ENCODE measurements around the gene SHC3.
A peak's percentile ranks its signal among the peaks of the same experiment; 100 is the strongest.
"Not testable (repeated sequence)": the region's sequence is repeated elsewhere in the genome, so short reads cannot be mapped to it uniquely, and the experiment has no call there.

The SHC3 gene, protein sequence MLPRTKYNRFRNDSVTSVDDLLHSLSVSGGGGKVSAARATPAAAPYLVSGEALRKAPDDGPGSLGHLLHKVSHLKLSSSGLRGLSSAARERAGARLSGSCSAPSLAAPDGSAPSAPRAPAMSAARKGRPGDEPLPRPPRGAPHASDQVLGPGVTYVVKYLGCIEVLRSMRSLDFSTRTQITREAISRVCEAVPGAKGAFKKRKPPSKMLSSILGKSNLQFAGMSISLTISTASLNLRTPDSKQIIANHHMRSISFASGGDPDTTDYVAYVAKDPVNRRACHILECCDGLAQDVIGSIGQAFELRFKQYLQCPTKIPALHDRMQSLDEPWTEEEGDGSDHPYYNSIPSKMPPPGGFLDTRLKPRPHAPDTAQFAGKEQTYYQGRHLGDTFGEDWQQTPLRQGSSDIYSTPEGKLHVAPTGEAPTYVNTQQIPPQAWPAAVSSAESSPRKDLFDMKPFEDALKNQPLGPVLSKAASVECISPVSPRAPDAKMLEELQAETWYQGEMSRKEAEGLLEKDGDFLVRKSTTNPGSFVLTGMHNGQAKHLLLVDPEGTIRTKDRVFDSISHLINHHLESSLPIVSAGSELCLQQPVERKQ

DNA sequence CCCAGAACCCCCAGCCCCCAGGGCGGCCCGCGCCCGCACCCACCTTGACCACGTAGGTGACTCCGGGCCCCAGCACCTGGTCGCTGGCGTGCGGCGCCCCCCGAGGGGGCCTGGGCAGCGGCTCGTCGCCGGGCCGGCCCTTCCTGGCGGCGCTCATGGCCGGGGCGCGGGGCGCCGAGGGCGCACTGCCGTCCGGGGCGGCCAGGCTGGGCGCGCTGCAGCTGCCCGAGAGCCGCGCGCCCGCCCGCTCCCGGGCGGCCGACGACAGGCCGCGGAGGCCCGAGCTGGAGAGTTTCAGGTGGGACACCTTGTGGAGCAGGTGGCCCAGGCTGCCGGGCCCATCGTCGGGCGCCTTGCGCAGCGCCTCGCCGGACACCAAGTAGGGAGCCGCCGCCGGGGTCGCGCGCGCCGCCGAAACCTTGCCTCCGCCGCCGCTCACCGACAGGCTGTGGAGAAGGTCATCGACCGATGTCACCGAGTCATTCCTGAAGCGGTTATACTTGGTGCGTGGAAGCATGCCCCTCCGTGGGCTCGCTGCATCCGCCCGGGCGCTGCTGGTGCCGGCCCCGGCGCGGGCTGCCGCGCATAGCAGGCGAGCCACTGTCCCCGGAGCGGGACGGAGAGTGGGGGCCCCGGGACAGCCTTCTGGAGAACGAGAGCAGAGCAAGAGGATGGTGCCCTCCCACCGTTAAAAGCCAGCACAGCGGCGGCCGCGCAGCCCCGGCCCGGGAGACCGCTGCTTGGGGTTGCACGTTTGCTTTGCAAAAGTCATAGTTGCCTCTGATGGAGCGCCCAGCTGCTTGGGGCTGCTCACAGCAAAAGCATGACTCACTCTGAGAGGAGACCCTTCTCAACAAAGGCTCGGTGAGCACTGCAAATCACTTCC is at the start of gene SHC3:
TSS of gene SHC3 (minus strand) at position 875 of the 886 bp plus-strand sequence. CDS start at position 517, 358 bp downstream.
- DNase-seq (ENCODE audit: low read depth), result peak; percentile 45

DNA sequence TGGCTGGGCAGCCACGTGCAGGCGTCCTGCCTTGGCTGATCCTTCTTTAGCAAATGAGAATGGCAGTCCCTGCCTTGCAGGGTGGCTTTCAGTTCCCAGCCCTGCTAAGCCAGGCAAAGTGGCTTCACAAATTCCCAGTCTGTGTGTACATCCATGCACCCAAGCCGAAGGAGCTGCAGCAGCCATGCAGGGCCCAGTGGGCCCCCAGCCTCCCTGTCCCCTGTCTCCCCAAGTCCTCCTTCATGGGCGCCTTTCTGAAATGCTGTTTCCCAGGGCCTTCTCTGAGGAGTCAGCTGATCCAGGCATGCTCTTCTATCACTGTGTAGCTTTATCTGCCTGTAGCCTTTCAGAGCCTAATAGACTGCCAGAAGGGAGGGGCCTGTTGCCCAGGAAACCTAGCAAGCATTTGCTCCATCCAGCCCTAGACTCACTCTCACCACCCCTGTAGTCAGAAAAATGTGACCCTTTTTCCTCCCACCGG is 47.4 kb upstream of the SHC3 start:
- peak; percentile 51 for DNase-seq (ENCODE audit: low read depth)

DNA sequence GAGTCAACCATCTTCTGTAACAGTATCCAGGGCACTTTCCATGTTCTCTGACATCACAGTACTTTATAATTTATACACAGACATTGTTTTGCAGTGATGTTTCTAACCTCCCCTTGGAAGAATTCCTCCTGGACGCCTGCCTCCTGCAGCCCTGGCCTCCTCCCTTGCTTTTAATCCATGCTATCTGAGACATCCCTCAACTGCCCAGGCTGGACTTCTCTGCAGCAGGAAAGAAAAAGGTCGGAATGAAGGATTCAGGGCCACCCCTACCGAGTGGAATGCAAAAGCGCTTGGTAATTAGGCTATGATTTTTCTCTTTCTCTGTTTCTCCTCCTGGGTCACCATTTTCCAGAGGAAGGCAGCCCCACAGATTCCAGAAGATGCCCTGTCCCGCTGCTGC is 47.0 kb upstream of the SHC3 start:
- DNase-seq (ENCODE audit: low read depth), result peak; percentile 72

DNA sequence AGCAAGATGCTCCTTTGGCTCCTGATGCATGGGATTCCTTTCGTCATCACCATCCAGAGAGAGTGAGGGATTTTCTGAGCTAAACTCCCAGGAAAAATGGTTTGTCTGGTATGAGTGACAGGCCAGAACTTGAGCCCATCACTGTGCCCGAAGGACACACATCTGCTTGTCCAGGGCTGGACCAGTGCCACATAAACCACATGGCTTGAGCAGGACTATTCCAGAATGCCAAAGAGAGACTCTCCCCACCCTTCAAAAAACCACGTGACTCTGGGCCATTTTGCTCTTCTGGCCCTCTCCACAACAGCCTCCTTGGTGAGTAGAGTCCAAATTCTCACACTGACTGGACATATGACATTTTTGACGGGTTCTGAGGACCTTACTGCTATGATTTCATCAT is 46.4 kb upstream of the SHC3 start:
- DNase-seq (ENCODE audit: low read depth), result no peak

DNA sequence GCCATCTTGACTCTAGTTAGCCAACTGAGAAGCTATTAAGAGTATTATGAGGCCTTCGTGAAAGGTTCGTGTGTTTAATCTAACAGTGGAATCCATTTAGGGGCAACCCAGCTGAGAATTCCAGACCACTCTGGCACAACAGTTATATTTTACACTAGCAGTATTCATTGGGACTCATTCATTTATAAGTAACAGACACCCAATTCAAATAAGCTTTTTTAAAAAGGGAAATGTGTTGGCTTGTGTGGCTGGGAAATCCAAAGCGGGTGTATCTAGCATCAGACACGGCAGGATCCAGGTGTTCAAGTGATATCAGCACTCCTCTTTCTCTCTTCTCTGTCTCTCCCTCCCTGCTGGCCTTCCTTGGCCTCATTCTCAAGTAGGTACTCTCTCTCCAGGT is 46.0 kb upstream of the SHC3 start:
- DNase-seq (ENCODE audit: low read depth), result no peak

DNA sequence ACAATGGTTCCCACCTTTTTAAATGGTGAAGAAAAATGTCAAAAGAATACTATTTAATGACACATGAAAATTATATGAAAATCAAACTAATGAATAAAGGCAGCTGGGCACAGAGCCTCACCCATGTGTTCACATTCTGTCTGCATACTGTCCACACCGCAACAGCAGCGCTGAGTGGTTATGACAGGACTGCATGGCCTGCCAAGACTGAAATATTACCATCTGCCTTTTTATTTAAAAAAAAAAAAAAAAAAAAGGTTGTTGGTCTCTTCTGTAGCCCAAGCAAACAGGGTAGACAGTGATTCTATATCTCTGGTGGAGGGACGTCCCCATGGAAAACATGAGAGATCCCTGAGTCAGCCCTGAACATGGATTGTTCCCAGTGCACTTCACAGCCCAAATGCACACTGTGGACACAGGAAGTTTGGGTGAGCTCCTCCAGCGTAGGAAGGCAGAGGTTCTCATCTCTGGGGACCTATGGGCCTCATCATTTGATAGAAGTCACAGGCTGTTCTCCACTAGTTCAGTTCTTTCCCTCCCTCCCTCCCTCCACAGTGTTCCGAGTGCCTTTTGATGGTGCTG is 44.9 kb upstream of the SHC3 start:
- no peak for DNase-seq (ENCODE audit: low read depth)

DNA sequence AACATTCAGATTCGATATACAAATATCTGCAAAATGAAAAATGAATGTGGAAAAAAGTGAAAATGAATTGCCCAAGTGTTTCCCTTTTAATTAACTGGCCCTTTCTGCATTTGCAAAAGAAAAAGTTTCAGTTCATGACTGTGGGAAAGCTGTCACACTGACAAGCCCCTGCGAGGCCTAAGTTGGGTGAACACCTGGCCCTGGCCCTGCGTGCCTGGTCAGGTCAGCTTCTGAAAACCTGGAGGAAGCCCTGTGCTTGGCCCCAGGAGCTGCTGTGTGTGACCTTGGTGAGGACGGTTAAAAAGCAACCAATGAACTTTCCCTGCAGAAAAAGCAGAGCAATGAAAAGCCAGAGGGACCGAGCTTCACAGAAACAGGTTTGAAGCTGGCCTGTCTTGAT is 41.0 kb upstream of the SHC3 start:
- no peak for DNase-seq (ENCODE audit: low read depth)

DNA sequence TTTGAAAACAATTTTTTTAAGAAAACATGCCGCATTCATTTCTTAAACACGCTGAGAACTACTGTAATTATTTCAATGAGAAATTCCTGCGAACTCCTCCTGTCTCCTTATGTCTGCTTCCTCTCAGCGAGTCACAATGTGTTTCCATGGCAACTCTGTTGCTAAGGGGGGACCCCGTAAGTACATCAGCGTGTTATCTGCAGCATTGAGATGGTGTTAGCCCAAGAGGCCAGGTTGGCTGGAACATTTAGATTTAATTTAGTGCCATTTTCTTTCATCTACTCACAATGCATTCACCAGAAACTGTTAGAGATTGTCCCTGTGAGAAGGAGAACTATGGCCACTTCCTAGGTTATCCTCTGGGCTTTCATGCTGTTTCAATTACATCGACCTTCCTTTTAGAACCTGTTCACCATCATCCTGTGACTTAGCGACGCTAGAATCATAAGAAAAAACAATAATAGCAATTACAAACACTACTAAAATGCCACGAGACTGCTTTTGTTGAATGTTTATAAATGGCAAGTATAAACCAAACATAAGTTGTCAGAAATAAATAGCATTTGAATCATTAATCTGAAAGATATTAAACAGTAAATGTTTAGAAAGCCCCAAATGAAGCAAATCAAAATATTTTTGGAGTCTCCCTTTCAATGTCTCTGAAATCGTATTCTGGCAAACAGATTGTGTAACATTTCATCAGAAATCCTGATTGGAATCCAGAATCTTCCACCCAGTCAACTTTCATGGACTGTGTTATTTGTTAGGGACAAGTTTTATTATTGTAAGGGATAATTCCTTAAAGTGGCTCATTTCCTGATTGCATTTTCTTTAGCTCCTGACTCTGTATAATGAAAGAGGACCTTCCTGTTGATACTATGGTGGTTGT is 39.7 kb upstream of the SHC3 start:
- no peak for DNase-seq (ENCODE audit: low read depth)

DNA sequence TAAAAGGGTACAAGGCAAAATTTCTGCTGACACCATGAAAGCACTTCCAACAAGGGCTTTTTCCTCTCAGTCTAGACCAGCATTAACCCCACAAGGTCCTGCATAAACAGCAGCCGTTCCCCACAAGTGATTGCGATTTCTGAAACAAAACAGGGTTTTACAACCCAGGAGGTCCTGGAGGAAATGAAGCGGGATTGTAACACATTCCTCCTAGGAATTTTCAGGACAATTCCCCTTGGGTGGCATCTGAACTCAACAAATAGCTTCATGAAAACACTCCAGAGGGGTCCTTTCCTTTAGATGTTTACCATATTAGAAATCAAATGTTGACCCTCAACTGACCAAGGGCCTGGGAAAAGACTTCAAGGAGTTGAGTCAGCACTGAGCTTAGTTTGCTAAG is 36.7 kb upstream of the SHC3 start:
- no peak for DNase-seq (ENCODE audit: low read depth)

DNA sequence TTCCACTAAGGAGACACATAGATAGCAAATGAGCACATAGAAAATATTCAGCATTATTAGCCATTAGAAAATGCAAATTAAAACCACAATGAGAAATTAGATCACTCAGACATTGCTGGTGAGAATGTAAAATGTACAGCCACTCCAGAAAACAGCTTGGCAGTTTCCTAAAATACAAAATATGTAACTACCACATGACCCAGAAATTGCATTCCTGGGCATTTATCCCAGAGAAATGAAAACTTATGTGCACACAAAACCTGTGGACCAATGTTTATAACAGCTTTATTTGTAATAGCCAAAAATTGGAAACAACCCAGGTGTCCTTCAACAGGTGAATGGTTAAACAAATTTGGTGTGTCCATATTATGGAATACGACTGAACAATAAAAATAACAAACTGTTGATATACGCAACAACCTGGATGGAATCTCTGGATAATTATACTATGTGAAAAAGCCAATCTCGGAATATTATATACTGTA is 34.8 kb upstream of the SHC3 start:
- no peak for DNase-seq (ENCODE audit: low read depth)

DNA sequence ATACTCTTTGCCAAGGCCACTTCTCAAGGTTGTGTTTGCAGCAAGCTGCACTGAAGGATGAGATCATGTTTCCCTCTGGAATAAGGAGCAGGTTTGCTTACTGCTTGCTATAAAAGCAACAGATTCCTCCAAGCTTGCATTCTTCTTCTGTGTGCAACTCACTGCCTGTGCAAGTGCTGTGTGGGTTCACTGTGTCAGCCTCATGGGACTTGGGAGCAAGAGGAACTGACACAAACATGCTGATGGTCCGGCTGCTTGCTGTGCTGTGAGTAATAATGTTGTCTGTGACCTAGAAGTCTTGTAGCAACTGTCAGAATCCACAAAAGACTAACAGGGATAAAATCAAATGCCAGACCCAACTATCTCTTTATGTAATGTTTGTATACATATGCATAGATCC is 33.6 kb upstream of the SHC3 start:
- DNase-seq (ENCODE audit: low read depth), result no peak

DNA sequence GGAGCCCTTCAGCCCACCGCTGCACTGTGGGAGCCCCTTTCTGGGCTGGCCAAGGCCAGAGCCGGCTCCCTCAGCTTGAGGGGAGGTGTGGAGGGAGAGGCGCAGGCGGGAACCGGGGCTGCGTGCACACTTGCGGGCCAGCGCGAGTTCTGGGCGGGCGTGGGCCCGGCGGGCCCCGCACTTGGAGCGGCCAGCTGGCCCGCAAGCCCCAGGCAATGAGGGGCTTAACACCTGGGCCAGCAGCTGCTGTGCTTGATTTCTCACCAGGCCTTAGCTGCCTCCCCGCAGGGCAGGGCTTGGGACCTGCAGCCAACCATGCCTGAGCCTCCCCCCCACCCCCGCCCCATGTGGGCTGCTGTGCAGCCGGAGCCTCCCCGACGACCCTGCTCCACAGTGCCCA is 30.7 kb upstream of the SHC3 start:
- not testable (repeated sequence) for DNase-seq (ENCODE audit: low read depth)

DNA sequence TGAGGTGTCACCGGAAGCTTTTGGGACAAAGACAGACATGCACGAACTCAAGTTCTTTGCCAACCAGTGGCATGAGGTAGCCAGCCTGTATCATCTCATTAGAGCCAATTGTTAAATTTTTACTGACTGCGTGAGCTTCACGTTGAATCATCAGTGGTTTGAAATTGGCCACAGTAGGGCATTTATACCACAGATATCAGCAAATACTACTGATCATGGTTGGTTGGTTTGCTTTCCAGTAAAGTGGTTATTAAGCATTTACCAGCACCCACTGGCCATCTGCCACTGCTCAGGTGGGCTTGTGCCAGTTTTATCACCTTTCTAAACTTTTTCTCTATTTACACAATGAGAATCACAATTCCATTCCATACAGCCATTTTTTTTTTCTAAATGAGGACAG is 28.4 kb upstream of the SHC3 start:
- DNase-seq (ENCODE audit: low read depth), result no peak

DNA sequence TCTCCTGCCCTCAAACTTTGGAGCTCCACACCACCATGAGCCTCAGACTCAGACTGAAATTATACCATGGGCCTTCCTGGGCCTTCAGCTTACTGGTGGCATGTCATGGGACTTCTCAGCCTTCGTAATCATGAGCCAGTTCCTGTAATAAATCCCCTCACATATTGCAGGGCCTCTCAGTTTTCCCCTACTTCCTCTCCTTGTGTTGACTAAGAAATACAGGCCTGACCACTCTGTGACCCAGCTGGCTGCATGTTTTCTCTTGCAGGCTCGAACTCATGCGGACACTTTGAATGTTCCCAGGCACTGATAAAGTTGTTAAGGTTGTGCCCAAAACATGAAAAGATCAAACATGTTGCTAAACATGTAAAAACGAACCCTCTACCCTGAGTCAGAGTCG is 26.2 kb upstream of the SHC3 start:
- DNase-seq (ENCODE audit: low read depth), result no peak

DNA sequence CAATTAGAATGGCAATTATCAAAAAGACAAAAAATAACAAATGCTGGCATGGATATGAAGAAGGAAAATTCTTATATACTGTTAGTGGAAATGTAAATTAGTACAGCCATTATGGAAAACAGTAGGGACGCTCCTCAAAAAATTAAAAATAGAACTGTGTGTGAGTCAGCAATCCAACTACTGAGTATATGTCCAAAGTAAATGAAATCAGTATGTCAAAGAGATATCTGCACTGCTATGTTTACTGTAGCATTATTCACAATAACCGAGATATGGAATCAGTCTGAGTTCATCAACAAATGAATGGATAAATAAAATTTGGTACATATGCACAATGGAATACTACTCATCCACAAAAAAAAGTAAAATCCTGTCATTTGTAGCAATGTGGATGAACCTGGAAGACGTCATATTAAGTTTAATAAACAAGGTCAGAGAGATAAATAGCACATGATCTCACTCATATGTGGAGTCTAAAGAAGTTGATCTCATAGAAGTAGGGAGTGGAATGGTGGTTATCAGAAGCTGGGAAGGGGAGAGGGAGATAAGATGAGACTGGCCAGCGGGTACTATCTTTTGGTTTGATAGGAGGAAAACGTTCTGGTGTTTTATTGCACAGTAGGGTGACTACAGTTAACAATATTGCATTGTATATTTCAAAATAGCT is 16.6 kb upstream of the SHC3 start:
- DNase-seq (ENCODE audit: low read depth), result peak; percentile 61

DNA sequence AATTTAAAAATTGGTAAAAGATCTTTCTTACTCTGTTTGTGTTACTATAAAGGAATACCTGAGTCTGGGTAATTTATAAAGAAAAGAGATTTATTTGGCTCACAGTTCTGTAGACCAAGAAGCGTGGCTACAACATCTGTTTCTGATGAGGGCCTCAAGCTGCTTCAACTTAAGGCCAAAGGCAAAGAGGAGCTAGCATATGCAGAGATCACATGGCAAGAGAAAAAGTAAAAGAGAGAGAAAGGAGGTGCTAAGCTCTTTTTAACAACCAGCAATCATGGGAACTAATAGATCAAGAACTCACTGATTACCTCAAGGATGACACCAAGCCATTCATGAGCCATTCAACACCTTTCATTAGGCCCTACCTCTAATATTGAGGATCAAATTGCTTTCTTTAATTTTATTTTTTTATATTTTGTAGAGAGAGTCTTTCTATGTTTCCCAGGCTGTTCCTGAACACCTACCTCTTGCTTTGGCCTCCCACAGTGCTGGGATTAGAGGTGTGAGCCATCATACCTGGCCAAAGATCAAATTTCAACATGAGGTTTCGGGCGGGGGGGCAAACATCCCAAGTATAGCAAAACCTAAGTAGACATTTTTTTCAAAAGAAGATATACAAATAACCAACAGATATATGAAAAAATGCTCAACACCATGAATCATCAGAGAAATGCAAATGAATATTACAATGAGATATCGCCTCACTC is 16.0 kb upstream of the SHC3 start:
- no peak for DNase-seq (ENCODE audit: low read depth)

DNA sequence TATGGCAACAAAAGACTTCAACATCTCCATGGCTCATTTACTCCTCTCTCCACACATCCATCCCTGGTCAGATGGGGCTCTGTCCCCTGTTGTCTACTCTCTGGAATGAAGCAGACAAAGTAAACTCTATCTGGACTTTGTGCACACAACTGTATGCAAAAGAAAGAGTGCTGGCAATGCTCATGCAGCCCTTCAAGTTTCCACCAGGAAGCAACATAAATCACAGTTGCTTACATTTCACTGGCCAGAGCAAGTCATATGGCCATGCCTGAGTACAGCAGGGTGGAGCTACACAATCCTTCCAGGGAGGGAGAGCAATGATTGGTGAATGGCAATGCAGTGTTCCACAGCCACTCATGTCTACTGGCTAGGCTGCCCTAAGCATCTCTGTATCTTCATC is 12.4 kb upstream of the SHC3 start:
- DNase-seq (ENCODE audit: low read depth), result no peak

DNA sequence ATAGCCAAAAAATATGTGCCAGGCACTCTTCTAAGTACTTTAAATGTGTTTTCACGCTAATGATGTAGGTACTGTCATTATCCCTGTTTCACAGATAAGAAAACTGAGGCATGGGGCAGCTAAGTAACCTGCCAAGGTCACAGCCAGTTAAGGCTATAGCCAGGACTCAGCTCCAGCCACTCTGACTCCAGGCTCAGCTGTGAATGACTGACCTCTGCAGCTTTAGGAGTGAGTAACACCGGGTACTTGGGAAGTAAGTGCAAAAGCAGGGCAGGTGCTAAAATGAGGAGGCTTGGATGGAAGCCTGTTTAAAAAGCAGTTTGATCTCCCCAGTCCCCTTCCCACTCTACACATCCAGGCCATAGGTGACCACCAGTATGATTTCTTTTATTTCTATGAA is 10.6 kb upstream of the SHC3 start:
- DNase-seq (ENCODE audit: low read depth), result peak; percentile 10

DNA sequence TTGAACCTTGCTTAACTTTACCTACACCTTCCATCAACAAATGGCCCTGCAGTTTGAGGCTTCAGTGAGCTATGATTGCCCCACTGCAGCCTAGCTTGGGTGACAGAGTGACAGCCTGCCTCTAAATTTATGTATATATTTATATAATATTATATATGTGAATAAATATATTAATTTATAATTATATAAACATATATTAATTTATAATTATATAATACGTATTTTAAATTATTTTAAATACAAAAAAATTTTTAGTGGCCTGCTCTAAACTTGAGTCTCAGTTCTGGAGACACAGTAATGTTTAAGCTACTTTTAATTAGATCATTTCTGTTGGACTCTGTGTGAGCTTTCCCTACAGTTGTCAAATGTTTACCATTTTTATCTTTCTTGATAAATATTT is 9.3 kb upstream of the SHC3 start:
- no peak for DNase-seq (ENCODE audit: low read depth)

DNA sequence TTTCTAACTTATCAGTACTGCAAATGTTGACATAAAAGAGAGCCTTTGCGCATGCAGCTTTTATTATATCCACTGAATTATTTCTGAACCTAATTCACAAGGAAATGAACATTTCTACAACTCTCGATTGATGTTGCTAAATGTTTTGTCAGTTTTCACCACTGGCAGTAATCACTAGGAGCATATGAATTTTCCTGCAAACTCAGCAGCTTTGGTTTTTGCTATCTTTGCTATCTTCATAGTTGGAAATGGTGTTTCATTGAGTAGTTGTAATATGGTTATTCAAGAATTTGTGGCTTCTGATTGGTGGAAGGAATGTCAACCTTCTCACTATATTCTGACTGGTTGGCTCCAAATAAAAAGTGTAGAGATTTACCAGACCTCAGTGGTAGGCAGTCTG is 8.9 kb upstream of the SHC3 start:
- DNase-seq (ENCODE audit: low read depth), result no peak

Measured in amniotic epithelial cell (primary cell).